ENCODE results near the gene COL11A2.

- TF ChIP-seq BHLHE40 (IDR thresholded peaks at IDR 0.05; ENCODE audit: low read length) (no peak), CREB1 (IDR thresholded peaks at IDR 0.05) (no peak), CREB1 (CRISPR knock-in tag; IDR thresholded peaks at IDR 0.05) (no peak), EZH2 (conservative IDR thresholded peaks at IDR 0.05; ENCODE audit: low read depth, low read length) (no peak), SMC3 (IDR thresholded peaks at IDR 0.05; ENCODE audit: low read length) (no peak), ZBTB3 (CRISPR knock-in tag; IDR thresholded peaks at IDR 0.05; ENCODE audit: borderline replicate concordance, low read depth) (no peak), POLR2AphosphoS5 (IDR thresholded peaks at IDR 0.05; ENCODE audit: low read depth, low read length) (no peak), TAF1 (CRISPR knock-in tag; IDR thresholded peaks at IDR 0.05) (no peak), HMGA1 (CRISPR knock-in tag; conservative IDR thresholded peaks at IDR 0.05) (no peak), THAP8 (CRISPR knock-in tag; IDR thresholded peaks at IDR 0.05; ENCODE audit: borderline replicate concordance) (no peak)
- TF ChIP-seq, protein P1, sequence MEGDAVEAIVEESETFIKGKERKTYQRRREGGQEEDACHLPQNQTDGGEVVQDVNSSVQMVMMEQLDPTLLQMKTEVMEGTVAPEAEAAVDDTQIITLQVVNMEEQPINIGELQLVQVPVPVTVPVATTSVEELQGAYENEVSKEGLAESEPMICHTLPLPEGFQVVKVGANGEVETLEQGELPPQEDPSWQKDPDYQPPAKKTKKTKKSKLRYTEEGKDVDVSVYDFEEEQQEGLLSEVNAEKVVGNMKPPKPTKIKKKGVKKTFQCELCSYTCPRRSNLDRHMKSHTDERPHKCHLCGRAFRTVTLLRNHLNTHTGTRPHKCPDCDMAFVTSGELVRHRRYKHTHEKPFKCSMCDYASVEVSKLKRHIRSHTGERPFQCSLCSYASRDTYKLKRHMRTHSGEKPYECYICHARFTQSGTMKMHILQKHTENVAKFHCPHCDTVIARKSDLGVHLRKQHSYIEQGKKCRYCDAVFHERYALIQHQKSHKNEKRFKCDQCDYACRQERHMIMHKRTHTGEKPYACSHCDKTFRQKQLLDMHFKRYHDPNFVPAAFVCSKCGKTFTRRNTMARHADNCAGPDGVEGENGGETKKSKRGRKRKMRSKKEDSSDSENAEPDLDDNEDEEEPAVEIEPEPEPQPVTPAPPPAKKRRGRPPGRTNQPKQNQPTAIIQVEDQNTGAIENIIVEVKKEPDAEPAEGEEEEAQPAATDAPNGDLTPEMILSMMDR (CRISPR knock-in tag; IDR thresholded peaks at IDR 0.05): no peak
- TF ChIP-seq, protein P2, sequence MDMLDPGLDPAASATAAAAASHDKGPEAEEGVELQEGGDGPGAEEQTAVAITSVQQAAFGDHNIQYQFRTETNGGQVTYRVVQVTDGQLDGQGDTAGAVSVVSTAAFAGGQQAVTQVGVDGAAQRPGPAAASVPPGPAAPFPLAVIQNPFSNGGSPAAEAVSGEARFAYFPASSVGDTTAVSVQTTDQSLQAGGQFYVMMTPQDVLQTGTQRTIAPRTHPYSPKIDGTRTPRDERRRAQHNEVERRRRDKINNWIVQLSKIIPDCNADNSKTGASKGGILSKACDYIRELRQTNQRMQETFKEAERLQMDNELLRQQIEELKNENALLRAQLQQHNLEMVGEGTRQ (IDR thresholded peaks at IDR 0.05; ENCODE audit: low read depth, low read length): no peak
- TF ChIP-seq, protein P2 (CRISPR knock-in tag; IDR thresholded peaks at IDR 0.05; ENCODE audit: borderline replicate concordance): no peak
- TF ChIP-seq, protein P3, sequence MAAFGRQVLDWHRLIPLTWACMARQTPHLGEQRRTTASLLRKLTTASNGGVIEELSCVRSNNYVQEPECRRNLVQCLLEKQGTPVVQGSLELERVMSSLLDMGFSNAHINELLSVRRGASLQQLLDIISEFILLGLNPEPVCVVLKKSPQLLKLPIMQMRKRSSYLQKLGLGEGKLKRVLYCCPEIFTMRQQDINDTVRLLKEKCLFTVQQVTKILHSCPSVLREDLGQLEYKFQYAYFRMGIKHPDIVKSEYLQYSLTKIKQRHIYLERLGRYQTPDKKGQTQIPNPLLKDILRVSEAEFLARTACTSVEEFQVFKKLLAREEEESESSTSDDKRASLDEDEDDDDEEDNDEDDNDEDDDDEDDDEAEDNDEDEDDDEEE (CRISPR knock-in tag; IDR thresholded peaks at IDR 0.05): no peak
These were observed 55.9 kb downstream of the COL11A2 start for GRCh38 chr6:33136310-33136900.
